Measurements from ENCODE around the gene SLC30A10.
"Not testable (repeated sequence)": the region's sequence is repeated elsewhere in the genome, so short reads cannot be mapped to it uniquely, and the experiment has no call there.

SLC30A10 gene

DNA sequence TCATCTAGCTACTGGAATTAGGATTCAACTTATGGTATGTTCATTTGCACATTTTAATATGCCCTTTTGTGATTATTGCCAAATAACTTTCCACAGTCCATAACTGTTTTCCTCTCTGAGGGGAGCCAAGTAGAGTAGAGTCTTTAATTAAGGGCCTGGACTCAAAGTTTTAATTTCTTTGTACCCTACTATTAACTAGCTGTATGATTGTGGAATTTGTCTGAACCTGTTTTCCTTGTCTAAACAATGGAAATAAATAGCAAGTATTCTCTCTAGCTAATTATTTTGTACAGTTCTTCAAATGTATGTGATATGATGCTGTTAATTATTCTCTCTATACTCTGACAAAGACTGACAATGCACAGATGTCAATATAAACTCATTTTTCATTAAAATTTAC, 24.0 kb upstream of the SLC30A10 start:
- Histone ChIP-seq H3K4me1 (ENCODE audit: insufficient read depth, low read length) (no peaks in the 10 kb centered on the region), H3K27ac (ENCODE audit: low read length) (no peak overlapping the region), H3K9me3 (ENCODE audit: insufficient read depth, low read depth, low read length) (no peaks in the 10 kb centered on the region), H3K27me3 (ENCODE audit: insufficient read depth, low read length) (no peaks in the 10 kb centered on the region), H3K36me3 (ENCODE audit: insufficient read depth, low read depth, low read length) (no peaks in the 10 kb centered on the region), H3K4me3 (ENCODE audit: low read length) (no peak overlapping the region), H3K9ac (ENCODE audit: low read depth, low read length) (no peak overlapping the region)

DNA sequence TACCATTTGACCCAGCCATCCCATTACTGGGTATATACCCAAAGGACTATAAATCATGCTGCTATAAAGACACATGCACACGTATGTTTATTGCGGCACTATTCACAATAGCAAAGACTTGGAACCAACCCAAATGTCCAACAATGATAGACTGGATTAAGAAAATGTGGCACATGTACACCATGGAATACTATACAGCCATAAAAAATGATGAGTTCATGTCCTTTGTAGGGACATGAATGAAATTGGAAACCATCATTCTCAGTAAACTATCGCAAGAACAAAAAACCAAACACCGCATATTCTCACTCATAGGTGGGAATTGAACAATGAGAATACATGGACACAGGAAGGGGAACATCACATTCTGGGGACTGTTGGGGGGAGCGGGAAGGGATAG, 20.9 kb upstream of the SLC30A10 start:
- not testable (repeated sequence) for H3K4me3 ChIP-seq (ENCODE audit: low read length); H3K27ac ChIP-seq (ENCODE audit: low read length); H3K9me3 ChIP-seq (ENCODE audit: insufficient read depth, low read depth, low read length); H3K36me3 ChIP-seq (ENCODE audit: insufficient read depth, low read depth, low read length); H3K4me1 ChIP-seq (ENCODE audit: insufficient read depth, low read length); H3K27me3 ChIP-seq (ENCODE audit: insufficient read depth, low read length); H3K9ac ChIP-seq (ENCODE audit: low read depth, low read length)

DNA sequence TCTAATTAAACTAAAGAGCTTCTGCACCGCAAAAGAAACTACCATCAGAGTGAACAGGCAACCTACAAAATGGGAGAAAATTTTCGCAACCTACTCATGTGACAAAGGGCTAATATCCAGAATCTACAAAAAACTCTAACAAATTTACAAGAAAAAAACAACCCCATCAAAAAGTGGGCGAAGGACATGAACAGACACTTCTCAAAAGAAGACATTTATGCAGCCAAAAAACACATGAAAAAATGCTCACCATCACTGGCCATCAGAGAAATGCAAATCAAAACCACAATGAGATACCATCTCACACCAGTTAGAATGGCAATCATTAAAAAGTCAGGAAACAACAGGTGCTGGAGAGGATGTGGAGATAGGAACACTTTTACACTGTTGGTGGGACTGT, 20.4 kb upstream of the SLC30A10 start:
- not testable (repeated sequence) for H3K4me1 ChIP-seq (ENCODE audit: insufficient read depth, low read length); H3K27ac ChIP-seq (ENCODE audit: low read length); H3K9ac ChIP-seq (ENCODE audit: low read depth, low read length); H3K4me3 ChIP-seq (ENCODE audit: low read length); H3K36me3 ChIP-seq (ENCODE audit: insufficient read depth, low read depth, low read length); H3K9me3 ChIP-seq (ENCODE audit: insufficient read depth, low read depth, low read length); H3K27me3 ChIP-seq (ENCODE audit: insufficient read depth, low read length)

DNA sequence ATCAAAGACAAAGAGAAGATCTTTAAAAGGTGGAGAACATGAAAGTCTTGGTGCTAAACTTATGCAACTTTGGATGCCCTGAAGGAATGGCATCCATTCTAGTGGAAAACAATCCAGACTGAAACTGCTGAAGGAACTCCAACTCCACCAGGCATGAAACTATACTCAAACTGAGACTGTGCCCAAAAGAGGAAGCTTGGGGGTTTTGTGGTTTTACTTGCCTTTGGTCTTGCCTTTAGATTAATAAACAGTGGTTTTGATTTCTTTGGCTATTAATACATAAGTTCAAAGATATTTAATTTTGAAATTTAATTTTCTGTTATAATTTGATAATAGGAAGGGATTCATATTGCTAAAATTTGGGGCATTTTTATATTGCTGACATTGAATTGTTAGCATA, 17.4 kb upstream of the SLC30A10 start:
- no peaks in the 10 kb centered on the region for H3K4me1 ChIP-seq (ENCODE audit: insufficient read depth, low read length)
- no peak overlapping the region for H3K4me3 ChIP-seq (ENCODE audit: low read length)
- H3K9me3 ChIP-seq (ENCODE audit: insufficient read depth, low read depth, low read length), result no peaks in the 10 kb centered on the region
- H3K27me3 ChIP-seq (ENCODE audit: insufficient read depth, low read length), result no peaks in the 10 kb centered on the region; the same call in 1 of the 2 replicates
- no peak overlapping the region for H3K9ac ChIP-seq (ENCODE audit: low read depth, low read length)
- no peak overlapping the region for H3K27ac ChIP-seq (ENCODE audit: low read length)
- no peaks in the 10 kb centered on the region for H3K36me3 ChIP-seq (ENCODE audit: insufficient read depth, low read depth, low read length)

DNA sequence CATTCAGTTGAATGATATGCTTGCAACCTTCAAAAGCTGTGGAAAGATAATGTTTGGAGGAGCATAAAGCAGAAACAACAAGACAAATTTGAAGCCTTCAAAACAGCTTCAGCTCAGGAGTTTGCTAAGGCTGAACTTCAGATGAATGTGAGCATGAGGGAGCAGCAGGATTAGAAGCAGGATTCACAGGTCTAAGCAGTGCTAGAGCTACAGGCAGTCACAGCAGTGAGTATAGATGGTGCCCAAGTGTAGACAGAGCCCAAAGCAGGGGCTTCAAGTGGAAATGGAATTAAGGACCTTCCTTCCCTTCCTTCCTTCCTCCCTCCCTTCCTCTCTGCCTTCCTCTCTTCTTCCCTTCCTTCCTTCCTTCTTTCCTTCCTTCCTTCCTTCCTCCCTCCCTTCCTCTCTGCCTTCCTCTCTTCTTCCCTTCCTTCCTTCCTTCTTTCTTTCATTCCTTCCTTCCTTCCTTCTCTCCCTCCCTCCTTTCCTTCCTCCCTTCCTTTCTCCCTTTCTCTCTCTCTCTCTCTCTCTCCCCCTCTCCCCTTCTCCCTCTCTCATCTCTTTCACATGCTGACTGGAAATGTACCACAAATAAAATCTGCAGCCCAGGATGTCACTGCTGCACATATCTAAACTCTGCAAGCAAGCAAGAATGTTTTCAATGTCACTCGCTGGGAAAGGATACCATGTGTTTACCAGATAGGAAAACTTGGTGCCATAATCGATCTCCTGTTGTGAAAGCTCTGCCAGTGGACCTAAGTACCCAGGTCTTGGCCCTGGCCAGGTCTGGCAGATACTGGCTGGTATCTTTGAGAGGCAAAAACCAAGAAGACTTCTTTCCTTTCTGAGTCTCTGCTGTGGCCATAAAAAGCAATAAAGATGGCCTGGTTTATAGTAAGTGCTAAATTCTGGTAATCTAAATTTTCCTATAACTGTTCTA, 13.1 kb upstream of the SLC30A10 start:
- H3K27ac ChIP-seq (ENCODE audit: low read length), result no peak overlapping the region
- H3K36me3 ChIP-seq (ENCODE audit: insufficient read depth, low read depth, low read length), result no peaks in the 10 kb centered on the region
- H3K9ac ChIP-seq (ENCODE audit: low read depth, low read length), result no peak overlapping the region
- H3K9me3 ChIP-seq (ENCODE audit: insufficient read depth, low read depth, low read length), result no peaks in the 10 kb centered on the region
- H3K27me3 ChIP-seq (ENCODE audit: insufficient read depth, low read length), result no peaks in the 10 kb centered on the region; the same call in 1 of the 2 replicates
- H3K4me3 ChIP-seq (ENCODE audit: low read length), result no peak overlapping the region
- H3K4me1 ChIP-seq (ENCODE audit: insufficient read depth, low read length), result no peaks in the 10 kb centered on the region

DNA sequence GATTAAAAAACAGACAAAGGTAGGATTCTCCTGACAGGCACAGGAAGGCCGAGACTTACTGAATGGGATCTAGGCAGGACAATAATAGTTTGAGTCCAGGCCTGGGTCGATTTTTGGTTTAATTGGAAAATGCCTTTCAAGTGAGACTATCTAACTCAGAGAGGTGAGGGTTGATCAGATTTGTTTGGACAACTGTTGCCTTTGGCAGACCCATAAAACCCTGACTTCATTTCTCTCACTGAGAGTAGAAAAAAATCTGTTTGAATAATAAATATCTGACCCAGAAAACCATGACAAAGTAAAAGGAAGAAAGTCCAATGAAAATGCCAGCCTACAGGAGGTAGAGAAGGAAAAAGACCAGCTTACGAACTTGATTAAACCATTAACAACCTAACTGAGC, 12.3 kb upstream of the SLC30A10 start:
- Histone ChIP-seq H3K27me3 (ENCODE audit: insufficient read depth, low read length) (no peaks in the 10 kb centered on the region; the same call in 1 of the 2 replicates), H3K27ac (ENCODE audit: low read length) (no peak overlapping the region)

DNA sequence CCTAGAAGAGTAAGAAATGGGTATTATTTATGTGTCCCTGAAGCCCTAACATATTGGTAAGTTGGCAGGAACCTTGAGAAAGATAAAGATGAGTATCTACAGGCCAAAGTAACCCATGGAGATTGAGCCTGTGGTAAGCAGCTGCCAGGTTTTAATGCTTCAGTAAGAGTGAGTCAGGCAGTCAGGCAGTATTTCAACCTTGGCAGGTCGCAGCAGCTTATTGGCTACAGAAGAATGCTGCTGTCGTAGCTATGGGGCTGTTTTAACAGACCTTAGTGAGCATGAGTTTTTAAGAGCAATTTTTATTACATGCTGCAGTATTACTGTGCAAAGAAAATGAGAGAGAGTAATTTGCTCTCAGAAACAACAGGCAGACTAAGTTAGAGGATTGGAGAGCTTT, 10.3 kb upstream of the SLC30A10 start:
- no peaks in the 10 kb centered on the region; the same call in 1 of the 2 replicates for H3K27me3 ChIP-seq (ENCODE audit: insufficient read depth, low read length)
- no peaks in the 10 kb centered on the region for H3K9me3 ChIP-seq (ENCODE audit: insufficient read depth, low read depth, low read length)
- H3K27ac ChIP-seq (ENCODE audit: low read length), result no peak overlapping the region
- H3K4me1 ChIP-seq (ENCODE audit: insufficient read depth, low read length), result no peaks in the 10 kb centered on the region
- no peaks in the 10 kb centered on the region for H3K36me3 ChIP-seq (ENCODE audit: insufficient read depth, low read depth, low read length)
- H3K4me3 ChIP-seq (ENCODE audit: low read length), result no peak overlapping the region
- no peak overlapping the region for H3K9ac ChIP-seq (ENCODE audit: low read depth, low read length)

More for the DNA sequence above, 12.3 kb upstream of the SLC30A10 start:
- Histone ChIP-seq H3K9ac (ENCODE audit: low read depth, low read length) (no peak overlapping the region), H3K9me3 (ENCODE audit: insufficient read depth, low read depth, low read length) (no peaks in the 10 kb centered on the region), H3K4me1 (ENCODE audit: insufficient read depth, low read length) (no peaks in the 10 kb centered on the region), H3K4me3 (ENCODE audit: low read length) (no peak overlapping the region), H3K36me3 (ENCODE audit: insufficient read depth, low read depth, low read length) (no peaks in the 10 kb centered on the region)

DNA sequence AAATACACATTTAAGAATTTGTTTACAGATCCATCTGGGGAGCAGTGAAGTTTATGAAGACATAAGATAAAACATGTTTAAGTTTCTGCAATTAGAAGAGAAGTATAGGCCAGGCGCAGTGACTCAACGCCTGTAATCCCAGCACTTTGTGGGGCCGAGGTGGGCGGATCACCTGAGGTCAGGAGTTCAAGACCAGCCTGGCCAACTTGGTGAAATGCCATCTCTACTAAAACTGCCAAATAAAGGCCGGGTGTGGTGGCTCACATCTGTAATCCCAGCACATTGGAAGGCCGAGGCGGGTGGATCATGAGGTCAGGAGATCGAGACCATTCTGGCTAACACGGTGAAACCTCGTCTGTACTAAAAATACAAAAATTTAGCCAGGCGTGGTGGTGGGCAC, 5.4 kb upstream of the SLC30A10 start:
- not testable (repeated sequence) for H3K9me3 ChIP-seq (ENCODE audit: insufficient read depth, low read depth, low read length); H3K4me1 ChIP-seq (ENCODE audit: insufficient read depth, low read length)

DNA sequence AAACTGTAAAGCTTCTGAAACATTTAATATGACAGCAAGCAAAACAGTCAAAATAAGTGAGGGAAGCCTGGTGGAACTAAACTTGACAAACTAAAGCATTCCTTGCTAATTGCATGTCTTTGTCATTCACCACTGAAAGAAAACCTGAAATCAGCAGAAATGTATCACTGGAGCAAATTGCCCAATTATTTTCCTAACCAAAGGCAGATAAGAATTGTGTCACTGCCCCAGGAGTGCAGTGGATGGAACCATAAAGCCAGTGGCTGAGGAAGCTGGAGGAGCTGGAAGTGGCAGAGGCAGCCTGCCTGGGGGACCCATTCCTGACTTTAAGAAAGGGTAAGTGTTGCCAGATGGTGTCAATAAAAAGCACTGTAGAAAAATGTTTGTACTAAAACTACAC, 2.7 kb upstream of the SLC30A10 start:
- peaks cover 35% of the 10 kb centered on the region for H3K27me3 ChIP-seq (ENCODE audit: insufficient read depth, low read length)
- no peak overlapping the region for H3K4me3 ChIP-seq (ENCODE audit: low read length)
- H3K9me3 ChIP-seq (ENCODE audit: insufficient read depth, low read depth, low read length), result no peaks in the 10 kb centered on the region
- no peak overlapping the region for H3K9ac ChIP-seq (ENCODE audit: low read depth, low read length)
- H3K27ac ChIP-seq (ENCODE audit: low read length), result no peak overlapping the region
- H3K4me1 ChIP-seq (ENCODE audit: insufficient read depth, low read length), result no peaks in the 10 kb centered on the region
- no peaks in the 10 kb centered on the region for H3K36me3 ChIP-seq (ENCODE audit: insufficient read depth, low read depth, low read length)

More for the DNA sequence above, 5.4 kb upstream of the SLC30A10 start:
- H3K9ac ChIP-seq (ENCODE audit: low read depth, low read length); H3K27ac ChIP-seq (ENCODE audit: low read length); H3K36me3 ChIP-seq (ENCODE audit: insufficient read depth, low read depth, low read length); H3K4me3 ChIP-seq (ENCODE audit: low read length); H3K27me3 ChIP-seq (ENCODE audit: insufficient read depth, low read length): not testable (repeated sequence)

DNA sequence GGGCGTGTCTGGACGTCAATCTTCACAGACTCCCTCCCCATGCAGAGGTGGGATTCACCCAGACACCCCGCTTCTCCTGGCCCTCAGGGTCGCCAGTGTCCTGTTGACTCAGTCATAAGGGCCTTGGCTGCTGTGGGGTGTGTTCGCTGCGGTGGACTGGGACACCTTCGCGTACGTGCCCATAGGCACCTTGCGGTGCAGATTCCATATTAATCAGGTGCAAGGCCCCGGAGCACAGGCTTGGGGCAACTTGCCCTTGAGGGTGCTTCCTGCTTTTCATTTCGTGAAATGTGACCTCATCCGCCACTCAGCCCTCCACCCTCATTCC, 398 bp upstream of the SLC30A10 start:
- Histone ChIP-seq H3K4me3 (ENCODE audit: low read length) (peak overlapping the region; percentile 77; the same call in 1 of the 2 replicates), H3K27ac (ENCODE audit: low read length) (no peak overlapping the region), H3K4me1 (ENCODE audit: insufficient read depth, low read length) (no peaks in the 10 kb centered on the region), H3K9me3 (ENCODE audit: insufficient read depth, low read depth, low read length) (no peaks in the 10 kb centered on the region), H3K36me3 (ENCODE audit: insufficient read depth, low read depth, low read length) (no peaks in the 10 kb centered on the region), H3K27me3 (ENCODE audit: insufficient read depth, low read length) (peaks cover 36% of the 10 kb centered on the region), H3K9ac (ENCODE audit: low read depth, low read length) (no peak overlapping the region)

DNA sequence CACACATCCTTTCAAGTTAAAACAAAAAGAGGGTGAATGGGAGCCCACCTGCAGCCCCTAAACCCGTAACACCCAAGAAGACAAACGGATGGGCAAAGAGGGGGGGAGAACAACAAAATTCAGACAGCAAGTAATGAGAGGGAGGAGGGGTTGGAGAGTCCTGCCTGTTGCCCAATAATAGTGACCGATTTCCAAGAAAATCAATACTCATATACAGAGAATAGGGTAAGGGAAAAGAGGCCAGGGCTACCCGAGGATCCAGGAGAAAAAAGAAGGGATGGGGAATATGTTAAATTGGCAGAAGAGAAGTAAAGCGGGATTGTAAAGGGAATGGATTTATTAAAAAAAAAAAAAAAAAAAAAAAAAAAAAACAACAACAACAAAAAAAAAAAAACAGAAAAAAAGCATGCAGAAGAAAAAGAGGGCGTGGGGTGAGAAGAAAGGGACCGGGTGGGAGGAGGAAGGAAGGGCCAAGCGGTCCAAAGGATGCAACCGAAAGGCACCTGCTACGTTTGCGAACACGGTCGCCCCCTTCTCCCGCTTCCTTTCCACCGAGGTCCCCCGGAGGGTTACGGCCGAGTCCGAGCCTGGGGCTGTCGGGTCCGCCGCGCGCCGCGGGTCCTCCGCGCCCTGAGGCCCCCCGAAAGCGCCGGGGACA, 930 bp downstream of the SLC30A10 start:
- H3K27ac ChIP-seq (ENCODE audit: low read length), result no peak overlapping the region
- no peaks in the 10 kb centered on the region for H3K36me3 ChIP-seq (ENCODE audit: insufficient read depth, low read depth, low read length)
- H3K4me3 ChIP-seq (ENCODE audit: low read length), result peak overlapping the region; percentile 77
- H3K27me3 ChIP-seq (ENCODE audit: insufficient read depth, low read length), result peaks cover 36% of the 10 kb centered on the region
- no peaks in the 10 kb centered on the region for H3K4me1 ChIP-seq (ENCODE audit: insufficient read depth, low read length)
- H3K9me3 ChIP-seq (ENCODE audit: insufficient read depth, low read depth, low read length), result no peaks in the 10 kb centered on the region
- no peak overlapping the region for H3K9ac ChIP-seq (ENCODE audit: low read depth, low read length)

DNA sequence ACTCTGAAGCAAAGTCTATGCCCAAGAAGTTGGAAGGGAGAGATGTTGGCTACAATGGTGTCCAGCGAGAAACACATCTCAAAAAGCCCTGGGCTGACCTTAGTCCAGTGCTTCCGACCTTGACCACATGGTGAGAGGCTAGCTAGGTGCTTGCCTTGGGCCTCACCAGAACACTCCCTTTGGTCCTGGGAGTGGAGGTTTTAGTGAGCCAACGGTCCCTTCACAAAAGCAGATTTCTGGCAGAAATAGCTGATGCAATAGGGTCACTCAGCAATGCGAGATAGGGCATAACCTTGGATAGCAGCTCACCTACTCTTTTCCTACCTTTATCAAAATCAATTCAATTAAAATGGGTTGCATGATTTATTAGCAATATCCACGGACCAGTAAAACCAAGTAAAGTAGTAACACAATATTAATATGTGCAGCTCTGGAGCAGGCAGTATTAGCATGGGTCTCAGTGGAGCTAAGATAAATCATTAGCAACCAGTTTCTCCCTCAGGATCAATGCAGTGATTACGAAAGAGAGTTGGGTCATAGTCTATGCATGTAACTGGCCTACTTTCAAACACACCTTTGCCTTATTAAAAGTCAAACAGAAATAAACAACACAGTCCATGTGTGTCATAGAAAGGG, 1.9 kb downstream of the SLC30A10 start:
- Histone ChIP-seq H3K36me3 (ENCODE audit: insufficient read depth, low read depth, low read length) (no peaks in the 10 kb centered on the region), H3K27me3 (ENCODE audit: insufficient read depth, low read length) (peaks cover 36% of the 10 kb centered on the region), H3K4me1 (ENCODE audit: insufficient read depth, low read length) (no peaks in the 10 kb centered on the region), H3K9ac (ENCODE audit: low read depth, low read length) (no peak overlapping the region), H3K9me3 (ENCODE audit: insufficient read depth, low read depth, low read length) (no peaks in the 10 kb centered on the region), H3K27ac (ENCODE audit: low read length) (no peak overlapping the region), H3K4me3 (ENCODE audit: low read length) (no peak overlapping the region)

Data from iPS-20b (cell line).